ENCODE data around the gene MARVELD2. TPM values are rescaled to one million over a fixed set of nuclear protein-coding genes. Genes with fewer than 3 reads are reported as not detected.

MARVELD2 gene
- total RNA-seq, 3 donors from 2014 or later: 22.9 to 63.1 (median 48.0) TPM

DNA sequence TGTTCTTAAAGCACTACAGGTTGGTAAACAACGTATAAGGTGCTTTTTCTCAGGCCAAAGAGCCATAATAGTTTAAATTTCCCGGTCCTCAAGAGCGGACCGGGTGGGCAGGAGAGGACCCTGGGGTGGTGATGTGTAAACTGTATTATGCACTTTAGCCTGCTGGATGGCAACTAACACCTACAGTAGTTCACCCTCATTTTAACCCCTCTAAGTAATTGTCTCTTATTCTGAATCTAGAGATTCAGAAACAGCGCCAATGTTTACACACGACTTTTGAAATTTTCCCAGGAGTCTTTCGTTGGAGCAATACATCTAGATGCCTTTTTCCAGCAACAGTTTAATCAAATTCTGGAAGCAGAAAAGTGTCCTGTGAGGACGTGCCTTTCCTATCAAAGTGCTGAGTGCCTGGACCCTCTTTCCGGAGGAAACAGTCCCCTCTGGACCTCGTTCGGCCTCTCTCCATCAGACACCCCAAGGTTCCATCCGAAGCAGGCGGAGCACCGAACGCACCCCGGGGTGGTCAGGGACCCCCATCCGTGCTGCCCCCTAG is 77.0 kb downstream of the MARVELD2 start:
- ATAC-seq (no peak), DNase-seq (no peak)
- Histone ChIP-seq H3K4me3 (peak overlapping the region; percentile 48), H3K36me3 (ENCODE audit: low read depth) (no peaks in the 10 kb centered on the region), H3K9me3 (no peaks in the 10 kb centered on the region), H3K4me1 (ENCODE audit: low read depth) (no peaks in the 10 kb centered on the region)
- TF ChIP-seq, protein P1, sequence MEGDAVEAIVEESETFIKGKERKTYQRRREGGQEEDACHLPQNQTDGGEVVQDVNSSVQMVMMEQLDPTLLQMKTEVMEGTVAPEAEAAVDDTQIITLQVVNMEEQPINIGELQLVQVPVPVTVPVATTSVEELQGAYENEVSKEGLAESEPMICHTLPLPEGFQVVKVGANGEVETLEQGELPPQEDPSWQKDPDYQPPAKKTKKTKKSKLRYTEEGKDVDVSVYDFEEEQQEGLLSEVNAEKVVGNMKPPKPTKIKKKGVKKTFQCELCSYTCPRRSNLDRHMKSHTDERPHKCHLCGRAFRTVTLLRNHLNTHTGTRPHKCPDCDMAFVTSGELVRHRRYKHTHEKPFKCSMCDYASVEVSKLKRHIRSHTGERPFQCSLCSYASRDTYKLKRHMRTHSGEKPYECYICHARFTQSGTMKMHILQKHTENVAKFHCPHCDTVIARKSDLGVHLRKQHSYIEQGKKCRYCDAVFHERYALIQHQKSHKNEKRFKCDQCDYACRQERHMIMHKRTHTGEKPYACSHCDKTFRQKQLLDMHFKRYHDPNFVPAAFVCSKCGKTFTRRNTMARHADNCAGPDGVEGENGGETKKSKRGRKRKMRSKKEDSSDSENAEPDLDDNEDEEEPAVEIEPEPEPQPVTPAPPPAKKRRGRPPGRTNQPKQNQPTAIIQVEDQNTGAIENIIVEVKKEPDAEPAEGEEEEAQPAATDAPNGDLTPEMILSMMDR (IDR thresholded peaks at IDR 0.05): no peak
- intact Hi-C loops (cut with DNase I, micrococcal nuclease): no loop called here

DNA sequence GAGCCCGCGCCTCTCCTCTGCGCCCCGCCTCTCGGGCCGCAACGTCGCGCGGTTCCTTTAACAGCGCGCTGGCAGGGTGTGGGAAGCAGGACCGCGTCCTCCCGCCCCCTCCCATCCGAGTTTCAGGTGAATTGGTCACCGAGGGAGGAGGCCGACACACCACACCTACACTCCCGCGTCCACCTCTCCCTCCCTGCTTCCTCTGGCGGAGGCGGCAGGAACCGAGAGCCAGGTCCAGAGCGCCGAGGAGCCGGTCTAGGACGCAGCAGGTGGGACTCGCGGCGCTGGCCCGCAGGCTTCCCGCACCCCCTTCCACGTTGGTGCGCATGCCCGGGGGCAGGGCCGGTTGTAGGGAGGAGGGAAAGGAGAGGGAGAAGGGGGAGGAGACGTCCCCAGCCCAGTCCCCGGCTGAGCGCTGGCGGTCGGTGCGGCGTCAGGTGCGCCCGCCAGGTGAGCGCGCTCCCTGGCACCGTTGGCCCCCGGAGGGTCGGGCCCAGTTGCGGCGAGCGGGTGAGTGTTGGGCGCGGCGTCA is 77.5 kb downstream of the MARVELD2 start, which contains the start of gene OCLN:
Gene OCLN (plus strand): TSS at position 400 of the 532 bp plus-strand sequence. CDS start 11,455 bp downstream, outside the sequence.
- ATAC-seq: peak; percentile 89
- DNase-seq: peak; percentile 84 to 91 (median 89)
- intact Hi-C loops (cut with DNase I, micrococcal nuclease): no loop called here
- TF ChIP-seq, protein P1 (IDR thresholded peaks at IDR 0.05): peak; percentile 21
- no peaks in the 10 kb centered on the region for H3K4me1 ChIP-seq (ENCODE audit: low read depth)
- peak within 1 kb of the TSS; percentile 48 for H3K4me3 ChIP-seq
- no peaks in the 10 kb centered on the region for H3K9me3 ChIP-seq
- H3K36me3 ChIP-seq (ENCODE audit: low read depth): no peaks in the 10 kb centered on the region

DNA sequence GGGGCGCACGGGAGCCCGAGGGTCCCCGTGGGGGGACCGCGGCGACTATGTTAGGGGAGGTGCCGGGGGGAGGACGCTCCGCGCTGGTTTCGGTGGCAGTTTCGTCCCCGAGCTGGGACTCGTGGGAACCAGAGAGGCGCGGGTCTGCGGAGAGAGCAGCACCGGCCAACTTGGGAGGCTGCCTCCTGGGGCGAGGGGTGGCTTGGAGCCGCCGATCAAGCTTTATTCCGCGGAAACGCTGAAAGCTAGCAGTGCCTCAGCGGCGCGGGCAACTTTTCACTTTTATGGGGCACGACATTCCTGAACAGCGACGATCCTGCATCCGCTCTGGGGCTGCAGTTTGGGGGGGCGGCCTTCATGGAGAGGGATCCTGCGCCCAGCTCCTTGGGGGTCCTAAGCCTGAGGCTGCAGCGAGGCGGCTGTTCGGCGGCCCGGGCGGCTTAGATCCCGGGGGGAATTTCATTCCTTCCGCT is 78.0 kb downstream of the MARVELD2 start:
- intact Hi-C loops (cut with DNase I, micrococcal nuclease): no loop called here
- peak overlapping the region; percentile 48 for H3K4me3 ChIP-seq
- no peaks in the 10 kb centered on the region for H3K9me3 ChIP-seq
- peak; percentile 48 for ATAC-seq
- no peaks in the 10 kb centered on the region for H3K4me1 ChIP-seq (ENCODE audit: low read depth)
- peak in 2 of 3 donors; percentile 45 to 60 for DNase-seq
- no peaks in the 10 kb centered on the region for H3K36me3 ChIP-seq (ENCODE audit: low read depth)
- TF ChIP-seq, protein P1 (IDR thresholded peaks at IDR 0.05): no peak

DNA sequence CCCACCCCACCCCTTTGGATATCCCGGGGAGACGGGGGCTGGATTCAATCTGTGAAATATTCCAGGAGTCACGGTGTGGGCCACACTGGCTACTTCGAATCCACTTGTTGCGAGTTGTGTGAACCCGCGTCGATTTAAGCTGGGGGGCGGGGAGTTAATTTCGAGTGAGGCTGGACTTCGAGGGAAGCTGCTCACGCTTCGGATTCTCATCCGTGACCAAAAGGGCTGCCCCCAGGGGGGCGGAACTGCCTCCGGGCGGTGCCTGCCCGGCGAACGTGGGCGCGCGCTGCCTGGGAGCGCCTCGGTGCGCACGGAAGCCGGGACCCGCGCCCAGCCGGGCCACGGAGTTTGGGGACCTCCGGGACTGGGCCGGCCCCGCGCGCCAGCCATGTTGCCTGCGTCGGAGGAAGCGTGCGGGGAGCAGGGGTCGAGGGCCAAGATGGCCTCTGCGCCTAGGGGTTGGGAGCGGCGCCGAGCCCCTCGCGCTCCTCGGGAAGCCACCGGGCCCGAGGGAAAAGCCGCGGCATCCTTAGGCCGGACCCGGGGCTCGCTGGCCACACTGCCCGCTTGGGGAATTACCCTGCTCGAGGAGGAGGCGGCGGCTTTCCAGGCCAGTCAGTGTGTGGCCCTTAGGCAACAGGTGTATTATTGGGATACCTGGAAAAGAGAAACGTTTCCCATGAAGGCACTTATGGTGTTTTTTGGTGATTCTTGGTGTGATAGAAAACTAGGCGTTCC is 78.6 kb downstream of the MARVELD2 start:
- peak; percentile 57 for ATAC-seq
- H3K9me3 ChIP-seq: no peaks in the 10 kb centered on the region
- H3K4me1 ChIP-seq (ENCODE audit: low read depth): no peaks in the 10 kb centered on the region
- peak overlapping the region; percentile 48 for H3K4me3 ChIP-seq
- DNase-seq: peak; percentile 66 to 77 (median 71)
- TF ChIP-seq, protein P1 (IDR thresholded peaks at IDR 0.05): no peak
- intact Hi-C loops (cut with DNase I, micrococcal nuclease): no loop called here
- no peaks in the 10 kb centered on the region for H3K36me3 ChIP-seq (ENCODE audit: low read depth)

Other genes with a start within 250 kb of the MARVELD2 start
- gene CCNB1, start 248.0 kb upstream of the MARVELD2 start, total RNA-seq: 10 to 100 TPM in 2 of 3 donors, 1 to 10 TPM in 1; 9.5 to 54.7 (median 10.7) TPM
- gene CENPH, start 225.5 kb upstream of the MARVELD2 start, total RNA-seq: 1 to 10 TPM; 1.5 to 9.6 (median 1.6) TPM
- 10 to 100 TPM; 18.3 to 22.7 (median 22.0) TPM for gene CDK7, start 180.2 kb upstream of the MARVELD2 start, total RNA-seq
- 10 to 100 TPM; 15.9 to 25.4 (median 24.2) TPM for gene CCDC125, start 82.3 kb upstream of the MARVELD2 start, total RNA-seq
- gene AK6, start 45.6 kb upstream of the MARVELD2 start, total RNA-seq: 10 to 100 TPM; 21.4 to 35.8 (median 28.5) TPM
- 10 to 100 TPM; 36.5 to 47.7 (median 36.8) TPM for gene TAF9, start 45.6 kb upstream of the MARVELD2 start, total RNA-seq
- gene RAD17, start 45.3 kb upstream of the MARVELD2 start, total RNA-seq: 10 to 100 TPM; 15.8 to 20.9 (median 17.6) TPM
- gene OCLN, start 77.7 kb downstream of the MARVELD2 start, total RNA-seq: 100 to 1,000 TPM in 2 of 3 donors, 10 to 100 TPM in 1; 50.2 to 134 (median 130) TPM
- gene GTF2H2C, start 145.1 kb downstream of the MARVELD2 start, total RNA-seq: 10 to 100 TPM; 25.7 to 39.1 (median 26.4) TPM